ENCODE results near the gene SPARC.

The SPARC gene

DNA sequence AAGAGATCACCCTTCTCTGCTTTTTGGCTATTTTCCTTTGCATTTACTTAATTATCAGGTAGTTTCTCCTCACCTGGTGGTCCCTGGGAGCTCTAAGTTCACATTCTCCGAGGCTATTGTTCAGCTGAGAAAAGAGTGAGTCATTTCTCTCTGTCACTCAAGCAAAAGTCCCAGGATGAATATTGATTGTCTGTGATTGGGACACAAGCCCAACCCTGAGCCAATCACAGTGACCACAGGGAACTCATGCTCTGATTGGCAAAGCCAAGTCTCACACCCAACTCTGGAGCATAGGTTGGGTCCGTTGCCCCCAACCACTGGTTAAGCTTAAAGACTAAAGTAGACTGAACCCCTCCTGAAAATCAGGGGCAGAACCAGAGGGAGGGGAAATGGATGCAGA lies 67.8 kb downstream of the SPARC start:
- no peak for DNase-seq

DNA sequence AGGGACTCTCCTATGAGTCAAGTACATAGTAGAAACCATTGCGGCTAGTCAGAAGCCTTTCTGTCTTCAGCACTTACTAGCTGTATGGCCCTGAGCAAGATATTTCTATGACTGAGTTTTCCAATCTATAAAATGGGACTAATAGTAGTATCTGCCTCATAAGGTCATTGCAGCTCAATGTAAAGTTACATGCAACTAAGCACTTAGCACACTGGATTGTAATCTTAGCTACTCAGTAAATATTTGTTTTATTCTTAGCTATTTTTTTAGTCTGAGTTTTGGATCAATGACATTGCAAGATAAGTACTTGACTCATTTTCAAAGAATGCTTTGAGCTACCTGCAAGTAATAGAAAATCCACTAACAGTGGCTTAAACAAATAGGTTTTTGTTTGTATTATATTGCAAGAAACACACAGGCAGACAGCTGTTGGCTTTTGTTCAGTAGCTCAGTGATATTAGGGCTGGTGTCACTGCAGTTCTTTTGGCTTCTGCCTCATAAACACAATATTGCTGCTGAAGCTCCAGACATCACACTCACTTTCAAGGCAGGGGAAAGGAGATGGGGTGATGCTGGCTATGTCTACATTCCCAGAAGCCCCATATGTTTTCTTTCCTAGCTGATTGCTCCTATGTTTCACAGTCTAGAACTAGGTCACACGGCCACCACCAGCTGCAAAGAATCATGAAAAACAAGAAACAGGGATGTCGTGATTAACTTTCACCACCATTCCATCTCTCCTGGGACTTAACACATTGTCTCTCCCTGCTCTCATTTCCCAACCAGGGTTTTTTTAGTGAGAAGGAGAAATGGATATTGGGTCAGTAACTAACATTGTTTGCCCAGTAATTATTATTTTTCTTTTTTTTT lies 68.6 kb downstream of the SPARC start:
- DNase-seq = no peak

DNA sequence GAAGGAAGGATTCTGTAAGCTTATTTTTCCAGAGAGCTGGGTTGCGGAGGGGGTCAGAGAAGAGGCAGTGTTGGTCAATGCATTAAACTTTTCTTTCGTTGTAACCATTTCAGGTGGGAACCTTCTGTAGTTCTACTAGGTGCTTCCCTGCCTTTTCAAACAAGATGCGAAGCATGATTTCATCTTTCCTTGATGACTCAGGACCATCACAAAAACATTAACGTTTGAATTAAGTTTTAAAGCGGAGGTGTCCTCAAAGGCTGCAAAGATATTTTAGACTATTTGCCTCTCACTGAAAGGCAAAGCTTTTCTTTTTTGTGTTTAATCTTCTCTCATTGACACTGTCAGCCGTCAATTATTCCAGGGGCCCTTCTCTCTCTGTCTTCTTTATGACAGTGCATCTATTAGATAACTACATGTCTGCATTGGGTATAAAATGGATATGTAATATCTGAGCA lies 69.3 kb downstream of the SPARC start:
- DNase-seq = no peak

DNA sequence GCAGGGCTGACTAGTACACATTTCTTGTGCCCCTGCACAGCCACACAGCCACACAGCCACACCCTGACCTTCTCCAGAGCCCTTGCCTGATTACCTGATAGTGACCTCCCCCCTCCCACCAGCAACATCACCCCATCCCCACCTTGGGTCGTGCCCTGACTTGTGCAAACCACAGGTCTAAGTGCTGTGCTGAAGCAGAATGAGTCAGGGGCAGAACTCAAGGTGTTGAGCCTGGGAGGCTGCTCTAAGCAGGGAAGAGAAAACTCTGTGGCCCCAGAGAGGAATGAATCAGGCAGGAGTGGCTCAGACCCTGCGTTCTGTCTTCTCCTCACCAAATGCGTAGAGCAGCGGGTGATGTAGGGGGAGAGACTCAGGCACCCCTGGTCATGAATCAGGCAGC lies 71.3 kb downstream of the SPARC start:
- DNase-seq = no peak

DNA sequence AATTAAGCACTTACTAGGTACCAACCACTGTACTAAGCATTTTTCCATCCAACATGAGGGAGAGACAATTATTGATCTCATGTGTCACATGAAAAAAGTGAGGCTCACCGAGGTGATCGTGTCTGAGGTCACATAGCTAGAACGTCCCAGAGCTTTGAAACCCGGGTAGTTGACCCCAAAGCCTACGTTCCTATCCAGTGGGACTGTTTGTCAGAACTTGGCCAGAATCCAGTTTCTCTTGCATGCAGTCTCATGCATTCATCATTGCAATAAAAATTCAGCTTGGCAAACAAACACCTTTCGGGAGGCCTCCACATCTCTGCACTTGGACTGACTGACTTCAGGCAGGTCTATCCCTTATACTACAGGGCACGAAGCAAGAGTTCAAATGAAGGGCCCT lies 72.2 kb downstream of the SPARC start:
- no peak for DNase-seq

DNA sequence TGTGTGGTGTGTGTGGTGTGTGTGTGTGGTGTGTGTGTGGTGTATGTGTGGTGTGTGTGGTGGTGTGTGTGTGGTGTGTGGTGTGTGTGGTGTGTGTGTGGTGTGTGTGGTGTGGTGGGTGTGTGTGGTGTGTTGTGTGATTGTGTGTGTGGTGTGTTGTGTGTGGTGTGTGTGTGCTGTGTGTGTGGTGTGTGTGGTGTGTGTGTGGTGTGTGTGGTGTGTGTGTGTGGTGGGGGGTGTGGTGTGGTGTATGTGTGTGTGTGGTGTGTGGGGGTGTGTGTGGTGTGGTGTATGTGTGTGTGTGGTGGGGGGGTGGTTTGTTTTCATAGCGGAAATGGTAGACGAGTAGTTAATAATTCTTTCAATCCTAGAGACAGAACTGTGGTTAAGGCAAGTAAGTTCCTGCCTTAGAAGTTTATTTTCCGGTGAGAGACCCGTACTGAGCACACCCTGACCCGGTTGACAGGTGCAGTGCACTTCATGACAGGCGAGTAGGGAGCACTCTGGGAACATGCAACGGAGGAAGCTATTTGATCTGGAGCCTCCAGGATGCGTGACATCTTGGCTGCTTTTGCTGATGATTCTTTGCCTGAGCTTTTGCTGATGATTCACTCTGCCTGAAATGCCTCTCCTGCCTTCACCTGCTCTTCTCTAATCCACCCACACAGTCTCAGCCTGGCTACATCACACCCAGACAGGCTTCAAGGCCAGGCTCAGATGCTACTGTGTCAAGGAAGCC lies 73.9 kb downstream of the SPARC start:
- no peak for DNase-seq

DNA sequence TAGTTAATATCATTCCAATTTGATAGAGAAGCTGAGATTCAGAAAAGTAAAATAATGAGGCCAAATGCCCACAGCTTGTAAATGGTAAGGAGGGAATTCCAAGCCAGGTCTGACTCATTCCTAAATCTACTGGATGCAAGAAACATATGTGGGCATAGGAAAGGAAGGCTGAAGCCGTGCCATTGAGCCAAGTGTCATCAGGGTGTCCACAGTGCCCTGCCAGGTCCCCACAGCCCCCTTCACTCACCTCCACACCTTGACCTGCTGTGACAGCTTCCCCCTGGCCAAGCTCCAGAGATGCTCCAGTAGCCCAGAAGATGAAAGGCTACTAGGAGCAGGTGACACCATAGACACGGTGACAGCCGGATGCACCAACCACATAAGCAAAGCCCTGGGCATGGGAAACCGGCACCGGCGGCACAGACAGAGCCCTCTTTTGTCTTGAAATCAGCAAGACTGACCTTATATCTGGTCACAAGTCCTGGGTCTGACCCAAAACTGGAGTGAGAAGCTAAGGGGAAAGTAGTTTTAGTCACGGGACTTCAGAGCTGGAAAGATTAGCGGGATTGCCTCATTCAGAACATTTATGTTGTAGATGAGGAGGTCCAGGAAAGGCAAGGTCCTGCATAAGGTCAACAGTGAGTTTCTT lies 75.5 kb downstream of the SPARC start:
- no peak for DNase-seq
